ENCODE results near the gene HOXA5. TPM values are rescaled to one million over a fixed set of nuclear protein-coding genes. Genes with fewer than 3 reads are reported as not detected.

HOXA5 gene
- total and polyA plus RNA-seq, 2 of the 8 experiments (the other 6 are each of a cell fraction or from before 2014, with no cell fraction given) = not detected

DNA sequence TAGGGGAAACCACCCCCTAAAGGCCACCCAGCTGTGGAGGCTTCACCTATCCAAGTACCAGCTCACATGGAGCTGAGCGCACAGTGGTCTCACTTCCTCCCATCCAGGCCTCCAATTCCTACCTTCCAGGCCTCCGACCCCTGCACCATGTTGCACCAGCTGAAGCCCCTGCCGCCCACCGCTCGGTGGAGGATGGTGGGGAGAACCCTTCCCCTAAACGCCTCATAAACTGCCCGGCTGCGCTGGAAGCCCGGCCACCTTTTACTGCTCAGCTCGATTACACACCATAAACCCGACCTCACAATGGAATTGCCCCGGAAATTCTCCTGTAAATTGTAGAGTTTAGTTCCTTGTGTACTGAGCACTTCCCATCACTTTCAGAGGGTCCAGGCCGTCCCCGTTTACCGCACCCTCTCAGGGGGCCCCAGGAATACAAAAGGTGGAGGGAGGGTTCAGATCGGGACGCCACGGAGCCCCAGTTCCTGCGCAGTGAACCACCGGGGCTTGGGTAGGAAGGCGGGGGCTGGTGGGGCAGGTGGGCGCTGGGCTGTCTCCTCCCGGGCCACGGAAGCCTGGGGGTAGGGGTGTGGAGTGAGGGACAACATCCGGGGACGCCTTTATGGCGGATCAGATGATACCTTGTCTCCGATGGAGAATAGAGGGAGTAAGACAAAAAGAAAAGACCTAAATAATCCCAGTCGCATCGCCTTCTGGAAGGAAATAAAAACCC is 14.4 kb upstream of the HOXA5 start:
- no peak overlapping the region for H2BK5ac ChIP-seq (ENCODE audit: low read depth, low read length)
- peaks cover 22 to 35% of the 10 kb centered on the region in 2 experiments for H4K20me1 ChIP-seq (replicated peaks in 1 of 2; ENCODE audit: control insufficient read depth in 1 of 2, insufficient read depth in 2 of 2, low read length in 2 of 2)
- H4K8ac ChIP-seq (ENCODE audit: extremely low read depth, insufficient read depth, low read length) = no peak overlapping the region
- H2AFZ ChIP-seq (ENCODE audit: low read length) = no peak overlapping the region
- WGBS, 2 experiments (ENCODE audit: extremely low coverage in 1 of 2, insufficient coverage in 1 of 2, insufficient read length in 1 of 2, insufficient replicate concordance in 2 of 2, low coverage in 1 of 2, low lambda C conversion rate in 2 of 2, missing lambda C conversion rate in 1 of 2) = 25% methylated on average over 22 of the region's 30 CpGs; no CpG with 5 or more reads in 1 of the 2 experiments
- no peaks in the 10 kb centered on the region for H3K79me1 ChIP-seq (ENCODE audit: low read depth, low read length)
- no peaks in the 10 kb centered on the region for H3K23me2 ChIP-seq (ENCODE audit: low read depth, low read length)
- POLR2A ChIA-PET (ENCODE audit: partially characterized antibody) = no interaction called here
- no peak for FAIRE-seq
- H3K9me3 ChIP-seq (ENCODE audit: insufficient read depth in 2 of 2, low read depth in 1 of 2, low read length in 1 of 2) = peaks cover 0 to 10% of the 10 kb centered on the region in 2 experiments; a peak in 1 of 4 replicates
- H3K36me3 ChIP-seq (ENCODE audit: control insufficient read depth in 2 of 4, insufficient read depth in 4 of 4, low read length in 3 of 4) = peaks cover 0 to 24% (median 0%) of the 10 kb centered on the region in 4 experiments; a peak in 1 of 8 replicates
- H2BK15ac ChIP-seq (ENCODE audit: low read length) = no peak overlapping the region
- no peak overlapping the region for H2BK12ac ChIP-seq (ENCODE audit: low read depth, low read length)
- H3K56ac ChIP-seq (replicated peaks; ENCODE audit: insufficient read length, low read depth, low read length) = no peak overlapping the region
- H2AK5ac ChIP-seq (ENCODE audit: low read depth, low read length) = no peak overlapping the region
- no peak overlapping the region for H3K23ac ChIP-seq (ENCODE audit: insufficient read length)
- H2BK20ac ChIP-seq (ENCODE audit: low read length) = no peak overlapping the region
- H2BK120ac ChIP-seq (replicated peaks; ENCODE audit: low read depth, low read length) = no peak overlapping the region
- H4K91ac ChIP-seq (replicated peaks; ENCODE audit: insufficient read length, low read length) = no peak overlapping the region
- no peak overlapping the region; a peak in 1 of 4 replicates for H3K4me2 ChIP-seq (ENCODE audit: insufficient read depth in 1 of 2, low read depth in 2 of 2, low read length in 2 of 2)
- H3K4me3 ChIP-seq (ENCODE audit: extremely low read depth in 1 of 4, insufficient read depth in 2 of 4, low read depth in 3 of 4, low read length in 4 of 4) = no peak overlapping the region
- peaks cover 98 to 100% (median 99%) of the 10 kb centered on the region in 4 experiments for H3K27me3 ChIP-seq (replicated peaks in 1 of 4; ENCODE audit: control insufficient read depth in 3 of 4, extremely low read depth in 1 of 4, insufficient read depth in 3 of 4, low read length in 3 of 4)
- no peak overlapping the region for H3K4ac ChIP-seq (replicated peaks; ENCODE audit: insufficient read length, low read depth, low read length)
- H3K79me2 ChIP-seq (ENCODE audit: control insufficient read depth in 1 of 2, insufficient read depth in 2 of 2, low read length in 2 of 2) = no peaks in the 10 kb centered on the region
- CTCF ChIA-PET (ENCODE audit: partially characterized antibody) = interaction anchor here (1.1 to 2.0 kb wide), 11 partner anchors 8 to 52 kb away, joined by 3 to 16 read pairs (median 5); partner anchors contain the start of gene HOXA5
- peak in 1 of 2 experiments; percentile 47 for DNase-seq (ENCODE audit: low read depth in 1 of 2, low spot score in 2 of 2)
- peaks cover 0 to 2% (median 0%) of the 10 kb centered on the region in 4 experiments; a peak in 3 of 7 replicates for H3K4me1 ChIP-seq (replicated peaks in 1 of 4; ENCODE audit: control insufficient read depth in 3 of 4, insufficient read depth in 4 of 4, low read length in 3 of 4)
- H4K5ac ChIP-seq (ENCODE audit: insufficient read length, low read depth, low read length) = no peak overlapping the region
- TF ChIP-seq CREB1 (IDR thresholded peaks at IDR 0.05) = no peak
- no peak for TF ChIP-seq FOSL1 (IDR thresholded peaks at IDR 0.05; ENCODE audit: insufficient read depth, low read depth, low read length)
- TF ChIP-seq SUZ12 (IDR thresholded peaks at IDR 0.05; ENCODE audit: low read length) = peak; percentile 69
- TF ChIP-seq, protein P1, sequence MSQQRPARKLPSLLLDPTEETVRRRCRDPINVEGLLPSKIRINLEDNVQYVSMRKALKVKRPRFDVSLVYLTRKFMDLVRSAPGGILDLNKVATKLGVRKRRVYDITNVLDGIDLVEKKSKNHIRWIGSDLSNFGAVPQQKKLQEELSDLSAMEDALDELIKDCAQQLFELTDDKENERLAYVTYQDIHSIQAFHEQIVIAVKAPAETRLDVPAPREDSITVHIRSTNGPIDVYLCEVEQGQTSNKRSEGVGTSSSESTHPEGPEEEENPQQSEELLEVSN (IDR thresholded peaks at IDR 0.05) = no peak
- TF ChIP-seq EZH2 (IDR thresholded peaks at IDR 0.05; ENCODE audit: low read depth, low read length, severe bottlenecking) = peak; percentile 81
- 0 out of 2 replicates have a peak, but pooled peaks have one; percentile 32 for TF ChIP-seq CBX8 (IDR thresholded peaks at IDR 0.05; ENCODE audit: borderline replicate concordance, low read depth, low read length)
- TF ChIP-seq, protein P2, sequence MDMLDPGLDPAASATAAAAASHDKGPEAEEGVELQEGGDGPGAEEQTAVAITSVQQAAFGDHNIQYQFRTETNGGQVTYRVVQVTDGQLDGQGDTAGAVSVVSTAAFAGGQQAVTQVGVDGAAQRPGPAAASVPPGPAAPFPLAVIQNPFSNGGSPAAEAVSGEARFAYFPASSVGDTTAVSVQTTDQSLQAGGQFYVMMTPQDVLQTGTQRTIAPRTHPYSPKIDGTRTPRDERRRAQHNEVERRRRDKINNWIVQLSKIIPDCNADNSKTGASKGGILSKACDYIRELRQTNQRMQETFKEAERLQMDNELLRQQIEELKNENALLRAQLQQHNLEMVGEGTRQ (IDR thresholded peaks at IDR 0.05; ENCODE audit: low read length) = no peak
- TF ChIP-seq RNF2 (IDR thresholded peaks at IDR 0.05; ENCODE audit: borderline replicate concordance, low read depth, low read length, missing control alignments, poor library complexity, severe bottlenecking) = peak; percentile 68
- H3K18ac ChIP-seq (ENCODE audit: extremely low read depth, low read length) = no peak overlapping the region
- H3K27ac ChIP-seq (ENCODE audit: low read depth, low read length) = no peak overlapping the region
- H3K9ac ChIP-seq (replicated peaks in 1 of 4; ENCODE audit: extremely low read depth in 1 of 4, low read depth in 3 of 4, low read length in 3 of 4) = no peak overlapping the region
- no peak overlapping the region for H3K14ac ChIP-seq (ENCODE audit: insufficient read length)
